ENCODE data around the gene SLC41A2. TPM values are rescaled to one million over a fixed set of nuclear protein-coding genes. Genes with fewer than 3 reads are reported as not detected.
"Not testable (repeated sequence)": the region's sequence is repeated elsewhere in the genome, so short reads cannot be mapped to it uniquely, and the experiment has no call there.

The SLC41A2 gene
- polyA plus RNA-seq, 1 experiment: 3.6 TPM

- no peak for TF ChIP-seq CTCF (IDR thresholded peaks at IDR 0.05; ENCODE audit: low read depth, low read length)
- no peak overlapping the region for H3K27ac ChIP-seq (ENCODE audit: low read depth, low read length)
- H3K4me3 ChIP-seq (ENCODE audit: low read depth, low read length): no peak overlapping the region
- ChIA-PET CTCF (no interaction called here), POLR2A (no interaction called here)
- H3K9me3 ChIP-seq (ENCODE audit: control insufficient read depth, insufficient read depth, low read length): no peaks in the 10 kb centered on the region
- DNase-seq (ENCODE audit: low read depth, low spot score): no peak
- no peaks in the 10 kb centered on the region for H3K27me3 ChIP-seq (ENCODE audit: control insufficient read depth, insufficient read depth, low read length)
These were observed 27.1 kb upstream of the SLC41A2 start for GRCh38 chr12:104985206-104985605.

- H3K27me3 ChIP-seq (ENCODE audit: control insufficient read depth, insufficient read depth, low read length); CTCF ChIA-PET; DNase-seq (ENCODE audit: low read depth, low spot score); H3K9me3 ChIP-seq (ENCODE audit: control insufficient read depth, insufficient read depth, low read length); POLR2A ChIA-PET; H3K27ac ChIP-seq (ENCODE audit: low read depth, low read length); H3K4me3 ChIP-seq (ENCODE audit: low read depth, low read length): not testable (repeated sequence)
These were observed 19.6 kb upstream of the SLC41A2 start for GRCh38 chr12:104977688-104978087.

GRCh38 chr12:104976703-104977102, 18.6 kb upstream of the SLC41A2 start:
- CTCF ChIA-PET: no interaction called here
- no peak overlapping the region for H3K27ac ChIP-seq (ENCODE audit: low read depth, low read length)
- no peaks in the 10 kb centered on the region for H3K27me3 ChIP-seq (ENCODE audit: control insufficient read depth, insufficient read depth, low read length)
- no peak for TF ChIP-seq CTCF (IDR thresholded peaks at IDR 0.05; ENCODE audit: low read depth, low read length)
- H3K9me3 ChIP-seq (ENCODE audit: control insufficient read depth, insufficient read depth, low read length): no peaks in the 10 kb centered on the region; the same call in 1 of the 2 replicates
- POLR2A ChIA-PET: no interaction called here
- no peak overlapping the region for H3K4me3 ChIP-seq (ENCODE audit: low read depth, low read length)
- no peak for DNase-seq (ENCODE audit: low read depth, low spot score)

- Histone ChIP-seq H3K27ac (ENCODE audit: low read depth, low read length) (no peak overlapping the region), H3K4me3 (ENCODE audit: low read depth, low read length) (no peak overlapping the region), H3K9me3 (ENCODE audit: control insufficient read depth, insufficient read depth, low read length) (no peaks in the 10 kb centered on the region; the same call in 1 of the 2 replicates), H3K27me3 (ENCODE audit: control insufficient read depth, insufficient read depth, low read length) (no peaks in the 10 kb centered on the region)
- DNase-seq (ENCODE audit: low read depth, low spot score): no peak
- no peak for TF ChIP-seq CTCF (IDR thresholded peaks at IDR 0.05; ENCODE audit: low read depth, low read length)
- ChIA-PET CTCF (no interaction called here), POLR2A (no interaction called here)
These were observed 17.7 kb upstream of the SLC41A2 start for GRCh38 chr12:104975587-104976343.

- ChIA-PET CTCF (no interaction called here), POLR2A (no interaction called here)
- no peak for TF ChIP-seq CTCF (IDR thresholded peaks at IDR 0.05; ENCODE audit: low read depth, low read length)
- H3K4me3 ChIP-seq (ENCODE audit: low read depth, low read length): no peak overlapping the region
- no peaks in the 10 kb centered on the region; the same call in 1 of the 2 replicates for H3K9me3 ChIP-seq (ENCODE audit: control insufficient read depth, insufficient read depth, low read length)
- DNase-seq (ENCODE audit: low read depth, low spot score): no peak
- H3K27ac ChIP-seq (ENCODE audit: low read depth, low read length): no peak overlapping the region
- no peaks in the 10 kb centered on the region for H3K27me3 ChIP-seq (ENCODE audit: control insufficient read depth, insufficient read depth, low read length)
These were observed 16.7 kb upstream of the SLC41A2 start for GRCh38 chr12:104974626-104975290.
